Trophoblast cell (in vitro differentiated cells and primary cell): ENCODE measurements around the gene NCAN.

Experiments used
- DNase-seq, 2 donors: peaks; one replicate each; pipeline ENCODE4 v3.0.0-alpha.2; 2016
- H2AFZ ChIP-seq: 2 replicates; pipeline ENCODE4 v1.6.1; 2013; ENCODE audit warnings: low read length, moderate library complexity, mild to moderate bottlenecking; ENCODE audit not compliant: insufficient read depth, poor library complexity
- H2AK5ac ChIP-seq: 2 replicates; pipeline ENCODE4 v1.6.1; 2013; ENCODE audit warnings: mild to moderate bottlenecking, low read length
- H2BK120ac ChIP-seq: 2 replicates; pipeline ENCODE4 v1.6.1; 2013; ENCODE audit warnings: low read length, mild to moderate bottlenecking, moderate library complexity; ENCODE audit not compliant: insufficient read depth, poor library complexity
- H2BK12ac ChIP-seq: 2 replicates; pipeline ENCODE4 v1.6.1; 2013; ENCODE audit warnings: mild to moderate bottlenecking, low read length, moderate library complexity
- H2BK5ac ChIP-seq: 2 replicates; pipeline ENCODE4 v1.6.1; 2013; ENCODE audit warnings: low read length, low read depth, moderate library complexity, mild to moderate bottlenecking; ENCODE audit not compliant: poor library complexity
- H3K14ac ChIP-seq: 2 replicates; pipeline ENCODE4 v1.6.1; 2013; ENCODE audit warnings: mild to moderate bottlenecking, low read length
- H3K18ac ChIP-seq: 2 replicates; pipeline ENCODE4 v1.6.1; 2013; ENCODE audit warnings: mild to moderate bottlenecking, low read length
- H3K23ac ChIP-seq: 2 replicates; pipeline ENCODE4 v1.6.1; 2013; ENCODE audit warnings: low read length
- H3K27ac ChIP-seq: 2 replicates; pipeline ENCODE4 v1.5.1; 2013; ENCODE audit warnings: low read depth, mild to moderate bottlenecking, inconsistent platforms, low read length, moderate library complexity
- H3K27me3 ChIP-seq: 2 replicates; pipeline ENCODE4 v1.6.1; 2013; ENCODE audit warnings: inconsistent platforms, mild to moderate bottlenecking, low read length, moderate library complexity; ENCODE audit not compliant: insufficient read depth
- H3K36me3 ChIP-seq, 2 experiments: 1 replicate in 1 of 2; 2 replicates in 1 of 2; pipeline ENCODE4 v1.6.1; 2013; ENCODE audit warnings: low read length in 2 of 2, mild to moderate bottlenecking in 2 of 2, moderate library complexity in 1 of 2; ENCODE audit not compliant: insufficient read depth in 2 of 2, control insufficient read depth in 1 of 2
- H3K4ac ChIP-seq: 2 replicates; pipeline ENCODE4 v1.6.1; 2013; ENCODE audit warnings: low read depth, mild to moderate bottlenecking, low read length, moderate library complexity
- H3K4me1 ChIP-seq, 2 experiments: 1 replicate in 1 of 2; 2 replicates in 1 of 2; pipeline ENCODE4 v1.6.1; 2013; ENCODE audit warnings: low read length in 2 of 2, mild to moderate bottlenecking in 2 of 2, moderate library complexity in 1 of 2; ENCODE audit not compliant: insufficient read depth in 2 of 2, control insufficient read depth in 1 of 2
- H3K4me2 ChIP-seq: 2 replicates; pipeline ENCODE4 v1.6.1; 2013; ENCODE audit warnings: inconsistent platforms, mild to moderate bottlenecking, low read length, moderate library complexity
- H3K4me3 ChIP-seq: 2 replicates; pipeline ENCODE4 v1.5.1; 2013; ENCODE audit warnings: mild to moderate bottlenecking, low read depth, low read length, inconsistent platforms
- H3K79me1 ChIP-seq: one replicate; pipeline ENCODE4 v1.6.1; 2013; ENCODE audit warnings: low read length
- H3K79me2 ChIP-seq: 2 replicates; pipeline ENCODE4 v1.6.1; 2013; ENCODE audit warnings: low read length, mild to moderate bottlenecking; ENCODE audit not compliant: control insufficient read depth, insufficient read depth, poor library complexity
- H3K9ac ChIP-seq: 2 replicates; pipeline ENCODE4 v1.6.1; 2013; ENCODE audit warnings: mild to moderate bottlenecking, low read length
- H3K9me3 ChIP-seq: 2 replicates; pipeline ENCODE4 v1.6.1; 2013; ENCODE audit warnings: low read depth, mild to moderate bottlenecking, control low read depth, inconsistent platforms, low read length; ENCODE audit not compliant: insufficient read depth
- H4K12ac ChIP-seq: 2 replicates; pipeline ENCODE4 v1.6.1; 2013; ENCODE audit warnings: low read depth, mild to moderate bottlenecking, low read length, moderate library complexity
- H4K8ac ChIP-seq: 2 replicates; pipeline ENCODE4 v1.6.1; 2013; ENCODE audit warnings: low read depth, mild to moderate bottlenecking, low read length, moderate library complexity
- H4K91ac ChIP-seq: one replicate; pipeline ENCODE4 v1.6.1; 2013; ENCODE audit warnings: low read depth, mild to moderate bottlenecking, low read length, moderate library complexity
- WGBS: extraction: QIAGEN DNeasy Blood & Tissue Kit; methylation state at CpG from one replicate; pipeline ENCODE4 v1.1.7; 2013; ENCODE audit warnings: missing lambda C conversion rate; ENCODE audit not compliant: insufficient read length, insufficient coverage; ENCODE audit errors: extremely low coverage; 5-methylcytosine and 5-hydroxymethylcytosine counted together

NCAN gene

GRCh38 chr19:19192910-19193423 lies 18.8 kb upstream of the NCAN start:
- no peaks in the 10 kb centered on the region for H3K27me3 ChIP-seq
- H3K23ac ChIP-seq = no peak overlapping the region
- H3K4me1 ChIP-seq = peaks cover 0 to 4% of the 10 kb centered on the region in 2 experiments
- H2BK5ac ChIP-seq = peak overlapping the region; percentile 87
- peak overlapping the region; percentile 91 for H2AFZ ChIP-seq
- H4K12ac ChIP-seq = peak overlapping the region; percentile 93
- H3K9ac ChIP-seq = peak overlapping the region; percentile 91
- H3K79me1 ChIP-seq = peaks cover 10% of the 10 kb centered on the region
- peak overlapping the region; percentile 94 for H3K14ac ChIP-seq
- peak overlapping the region; percentile 54 for H3K4me2 ChIP-seq
- H2BK120ac ChIP-seq = peak overlapping the region; percentile 76
- no peaks in the 10 kb centered on the region for H3K9me3 ChIP-seq
- H3K4me3 ChIP-seq = peak overlapping the region; percentile 83
- DNase-seq = no peak
- peak overlapping the region; percentile 89 for H4K91ac ChIP-seq
- peaks cover 13% of the 10 kb centered on the region for H3K79me2 ChIP-seq
- H3K36me3 ChIP-seq = peaks cover 19 to 23% of the 10 kb centered on the region in 2 experiments
- H3K18ac ChIP-seq = peak overlapping the region; percentile 92
- no peak overlapping the region for H2BK12ac ChIP-seq
- H3K4ac ChIP-seq = peak overlapping the region; percentile 65
- WGBS = no CpG with 5 or more reads among the region's 22 CpGs
- H3K27ac ChIP-seq = no peak overlapping the region
- no peak overlapping the region for H2AK5ac ChIP-seq
- H4K8ac ChIP-seq = peak overlapping the region; percentile 94

DNA sequence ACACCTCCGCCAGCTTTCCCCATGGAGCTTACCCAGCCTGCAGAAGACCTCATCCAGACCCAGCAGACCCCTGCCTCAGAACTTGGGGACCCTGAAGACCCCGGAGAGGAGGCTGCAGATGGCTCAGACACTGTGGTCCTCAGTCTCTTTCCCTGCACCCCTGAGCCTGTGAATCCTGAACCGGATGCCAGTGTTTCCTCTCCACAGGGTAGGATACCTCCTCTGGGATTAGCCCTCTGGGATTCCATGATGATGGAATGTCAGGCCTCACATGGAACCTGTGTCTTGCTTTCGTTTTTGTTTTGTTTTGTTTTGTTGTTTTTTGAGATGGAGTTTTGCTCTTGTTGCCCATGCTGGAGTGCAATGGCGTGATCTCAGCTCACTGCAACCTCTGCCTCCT lies 17.8 kb upstream of the NCAN start:
- Histone ChIP-seq H3K4me2 (no peak overlapping the region), H3K79me2 (peaks cover 13% of the 10 kb centered on the region), H3K4me1 (peaks cover 0 to 4% of the 10 kb centered on the region in 2 experiments), H4K8ac (no peak overlapping the region), H2BK5ac (no peak overlapping the region), H3K9ac (no peak overlapping the region), H4K91ac (no peak overlapping the region), H3K4me3 (no peak overlapping the region), H3K27me3 (no peaks in the 10 kb centered on the region), H3K9me3 (no peaks in the 10 kb centered on the region), H2BK120ac (no peak overlapping the region), H2AK5ac (no peak overlapping the region), H3K4ac (no peak overlapping the region), H2BK12ac (no peak overlapping the region), H2AFZ (no peak overlapping the region), H3K27ac (no peak overlapping the region), H4K12ac (no peak overlapping the region), H3K36me3 (peaks cover 28 to 32% of the 10 kb centered on the region in 2 experiments), H3K18ac (no peak overlapping the region), H3K79me1 (peaks cover 10% of the 10 kb centered on the region), H3K14ac (no peak overlapping the region), H3K23ac (no peak overlapping the region)
- no peak for DNase-seq
- no CpG with 5 or more reads among the region's 5 CpGs for WGBS

- peaks cover 5 to 7% of the 10 kb centered on the region in 2 experiments for H3K4me1 ChIP-seq
- peak overlapping the region; percentile 88 for H4K8ac ChIP-seq
- no peak overlapping the region for H2AFZ ChIP-seq
- H3K14ac ChIP-seq = no peak overlapping the region
- H3K79me1 ChIP-seq = peaks cover 5% of the 10 kb centered on the region
- H2AK5ac ChIP-seq = no peak overlapping the region
- H4K12ac ChIP-seq = no peak overlapping the region
- no peak overlapping the region for H3K23ac ChIP-seq
- no peaks in the 10 kb centered on the region for H3K27me3 ChIP-seq
- H3K18ac ChIP-seq = no peak overlapping the region
- peak overlapping the region; percentile 88 for H3K4me2 ChIP-seq
- H2BK120ac ChIP-seq = no peak overlapping the region
- peaks cover 30 to 33% of the 10 kb centered on the region in 2 experiments for H3K36me3 ChIP-seq
- peak overlapping the region; percentile 6 for H3K9ac ChIP-seq
- peaks cover 2% of the 10 kb centered on the region for H3K9me3 ChIP-seq
- H4K91ac ChIP-seq = no peak overlapping the region
- no peak overlapping the region for H2BK12ac ChIP-seq
- H3K27ac ChIP-seq = no peak overlapping the region
- H2BK5ac ChIP-seq = no peak overlapping the region
- H3K4me3 ChIP-seq = peak overlapping the region; percentile 67
- H3K79me2 ChIP-seq = peaks cover 5% of the 10 kb centered on the region
- DNase-seq = no peak
- no CpG with 5 or more reads among the region's 19 CpGs for WGBS
- no peak overlapping the region for H3K4ac ChIP-seq
Measured at GRCh38 chr19:19201697-19202630, 9.8 kb upstream of the NCAN start.

DNA sequence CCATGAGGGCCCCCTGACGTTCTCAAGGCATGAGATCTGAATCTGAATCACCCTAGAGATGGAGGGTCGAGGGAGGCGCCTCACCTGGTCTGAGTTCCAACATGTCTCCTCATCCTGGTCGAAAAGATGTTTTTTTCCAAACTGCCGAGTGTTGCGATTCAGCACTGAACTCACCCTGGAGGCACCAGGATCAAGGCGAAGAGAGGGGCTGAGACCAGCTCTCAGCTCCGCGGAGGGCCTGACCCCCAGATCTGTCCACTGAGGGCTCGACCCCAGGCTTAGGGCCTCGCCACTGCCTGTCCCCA lies 9.1 kb upstream of the NCAN start:
- no CpG with 5 or more reads among the region's 11 CpGs for WGBS
- H3K27me3 ChIP-seq = no peaks in the 10 kb centered on the region

More for the DNA sequence above, 9.1 kb upstream of the NCAN start:
- Histone ChIP-seq H3K27ac (no peak overlapping the region), H2AK5ac (no peak overlapping the region), H3K18ac (no peak overlapping the region), H3K79me2 (peaks cover 5% of the 10 kb centered on the region), H3K9me3 (peaks cover 8% of the 10 kb centered on the region), H3K4ac (peak overlapping the region; percentile 45), H2BK12ac (no peak overlapping the region), H4K12ac (peak overlapping the region; percentile 5), H3K9ac (peak overlapping the region; percentile 84), H3K79me1 (peaks cover 5% of the 10 kb centered on the region), H3K4me3 (peak overlapping the region; percentile 67), H3K14ac (peak overlapping the region; percentile 84), H4K91ac (peak overlapping the region; percentile 74), H3K36me3 (peaks cover 25 to 28% of the 10 kb centered on the region in 2 experiments), H4K8ac (peak overlapping the region; percentile 88), H2AFZ (no peak overlapping the region), H3K4me1 (peaks cover 5 to 7% of the 10 kb centered on the region in 2 experiments), H2BK5ac (no peak overlapping the region), H3K23ac (no peak overlapping the region), H2BK120ac (no peak overlapping the region), H3K4me2 (peak overlapping the region; percentile 88)
- no peak for DNase-seq
